ENCODE measurements around the gene IRAK3. TPM values are rescaled to one million over a fixed set of nuclear protein-coding genes. Genes with fewer than 3 reads are reported as not detected.
"Not testable (repeated sequence)": the region's sequence is repeated elsewhere in the genome, so short reads cannot be mapped to it uniquely, and the experiment has no call there.

Gene IRAK3
- total RNA-seq, 4 donors from 2014 or later: 1.5 to 14.1 (median 7.7) TPM

- peaks cover 0 to 23% (median 0%) of the 10 kb centered on the region in 3 donors for H3K36me3 ChIP-seq
- H3K27ac ChIP-seq: peak within 1 kb of the TSS; percentile 96 to 99 (median 98)
- intact Hi-C loops (cut with DNase I): no loop called here
- DNase-seq: peak; percentile 65
- H3K9me3 ChIP-seq: peaks cover 0 to 3% (median 0%) of the 10 kb centered on the region in 3 donors
- WGBS, 2 donors: 0% methylated on average over 12 to 19 of the region's 67 CpGs
- TF ChIP-seq POLR2A (IDR thresholded peaks at IDR 0.05) (peak in 2 of 4 donors; percentile 70), CTCF (IDR thresholded peaks at IDR 0.05) (peak in 5 of 6 experiments; percentile 37 to 64 (median 48))
- peaks cover 0 to 27% (median 9%) of the 10 kb centered on the region in 3 donors for H3K4me1 ChIP-seq
- peak within 1 kb of the TSS; percentile 81 to 94 (median 87) for H3K4me3 ChIP-seq
- no peaks in the 10 kb centered on the region for H3K27me3 ChIP-seq
These were observed 19.5 kb upstream of the IRAK3 start, which contains the start of gene TMBIM4 for GRCh38 chr12:66169221-66170170. TSS of gene TMBIM4 (minus strand) at chr12:66169996. CDS start at chr12:66169951, 45 bp downstream.

- H3K27me3 ChIP-seq: no peaks in the 10 kb centered on the region
- intact Hi-C loops (cut with DNase I): no loop called here
- WGBS, 2 donors: 93 to 94% methylated on average over 3 of the region's 3 CpGs
- DNase-seq: no peak
- TF ChIP-seq CTCF (IDR thresholded peaks at IDR 0.05) (no peak), POLR2A (IDR thresholded peaks at IDR 0.05) (no peak)
- peak overlapping the region in 3 of 4 donors; percentile 98 to 99 (median 99) for H3K27ac ChIP-seq
- H3K9me3 ChIP-seq: no peaks in the 10 kb centered on the region
- peaks cover 0 to 18% (median 0%) of the 10 kb centered on the region in 3 donors for H3K36me3 ChIP-seq
- H3K4me1 ChIP-seq: peaks cover 0 to 27% (median 9%) of the 10 kb centered on the region in 3 donors
- peak overlapping the region; percentile 81 to 94 (median 87) for H3K4me3 ChIP-seq
These were observed 18.4 kb upstream of the IRAK3 start for GRCh38 chr12:66170606-66171005.

GRCh38 chr12:66174391-66175325 is 14.4 kb upstream of the IRAK3 start:
- H3K27me3 ChIP-seq: peaks cover 0 to 13% (median 0%) of the 10 kb centered on the region in 4 donors
- H3K4me1 ChIP-seq; H3K9me3 ChIP-seq; intact Hi-C loops (cut with DNase I); H3K27ac ChIP-seq; H3K36me3 ChIP-seq; DNase-seq; H3K4me3 ChIP-seq: not testable (repeated sequence)
- 89% methylated on average over 8 to 23 of the region's 54 CpGs for WGBS, 2 donors

- H3K27me3 ChIP-seq: peaks cover 0 to 15% (median 0%) of the 10 kb centered on the region in 4 donors
- H3K27ac ChIP-seq: no peak overlapping the region
- DNase-seq: no peak
- intact Hi-C loops (cut with DNase I): no loop called here
- WGBS, 2 donors: 31 to 55% methylated on average over 1 of the region's 1 CpG
- H3K9me3 ChIP-seq: no peaks in the 10 kb centered on the region
- peaks cover 0 to 5% (median 0%) of the 10 kb centered on the region in 3 donors for H3K4me1 ChIP-seq
- TF ChIP-seq POLR2A (IDR thresholded peaks at IDR 0.05): no peak
- TF ChIP-seq CTCF (IDR thresholded peaks at IDR 0.05): no peak
- no peak overlapping the region for H3K4me3 ChIP-seq
- no peaks in the 10 kb centered on the region for H3K36me3 ChIP-seq
These were observed 12.7 kb upstream of the IRAK3 start for GRCh38 chr12:66176105-66176900.

- H3K36me3 ChIP-seq: no peaks in the 10 kb centered on the region
- WGBS, 2 donors: 74 to 77% methylated on average over 3 of the region's 3 CpGs
- no peaks in the 10 kb centered on the region for H3K9me3 ChIP-seq
- intact Hi-C loops (cut with DNase I): no loop called here
- H3K4me1 ChIP-seq: no peaks in the 10 kb centered on the region
- peaks cover 0 to 31% (median 0%) of the 10 kb centered on the region in 4 donors for H3K27me3 ChIP-seq
- DNase-seq: no peak
- no peak overlapping the region for H3K27ac ChIP-seq
- H3K4me3 ChIP-seq: no peak overlapping the region
- no peak for TF ChIP-seq CTCF (IDR thresholded peaks at IDR 0.05)
- TF ChIP-seq POLR2A (IDR thresholded peaks at IDR 0.05): no peak
These were observed 6.1 kb upstream of the IRAK3 start for GRCh38 chr12:66182956-66183355.

GRCh38 chr12:66184822-66185221 is 4.2 kb upstream of the IRAK3 start:
- H3K27me3 ChIP-seq: peaks cover 0 to 35% (median 0%) of the 10 kb centered on the region in 4 donors
- H3K9me3 ChIP-seq; H3K4me3 ChIP-seq; intact Hi-C loops (cut with DNase I); DNase-seq; H3K36me3 ChIP-seq; H3K27ac ChIP-seq: not testable (repeated sequence)
- H3K4me1 ChIP-seq: peaks cover 0 to 12% (median 0%) of the 10 kb centered on the region in 3 donors
- WGBS, 2 donors: 89 to 92% methylated on average over 3 of the region's 3 CpGs
